Activated naive CD8-positive, alpha-beta T cell (primary cell): ENCODE data around the gene PODN.
A peak's percentile ranks its signal among the peaks of the same experiment; 100 is the strongest.

Source experiments
- H3K27ac Mint-ChIP-seq: one replicate; pipeline ENCODE4 v1.8.0; 2021; ENCODE audit warnings: mixed read lengths
- H3K27me3 Mint-ChIP-seq: one replicate; pipeline ENCODE4 v1.8.0; 2021; ENCODE audit warnings: mixed read lengths
- H3K36me3 Mint-ChIP-seq: one replicate; pipeline ENCODE4 v1.8.0; 2021; ENCODE audit warnings: mixed read lengths
- H3K4me1 Mint-ChIP-seq: one replicate; pipeline ENCODE4 v1.8.0; 2021; ENCODE audit warnings: low read depth, mixed read lengths
- H3K4me3 Mint-ChIP-seq: one replicate; pipeline ENCODE4 v1.8.0; 2021; ENCODE audit warnings: mild to moderate bottlenecking, mixed read lengths
- H3K9me3 Mint-ChIP-seq: one replicate; pipeline ENCODE4 v1.8.0; 2021; ENCODE audit warnings: low read depth, mixed read lengths

Gene PODN

DNA sequence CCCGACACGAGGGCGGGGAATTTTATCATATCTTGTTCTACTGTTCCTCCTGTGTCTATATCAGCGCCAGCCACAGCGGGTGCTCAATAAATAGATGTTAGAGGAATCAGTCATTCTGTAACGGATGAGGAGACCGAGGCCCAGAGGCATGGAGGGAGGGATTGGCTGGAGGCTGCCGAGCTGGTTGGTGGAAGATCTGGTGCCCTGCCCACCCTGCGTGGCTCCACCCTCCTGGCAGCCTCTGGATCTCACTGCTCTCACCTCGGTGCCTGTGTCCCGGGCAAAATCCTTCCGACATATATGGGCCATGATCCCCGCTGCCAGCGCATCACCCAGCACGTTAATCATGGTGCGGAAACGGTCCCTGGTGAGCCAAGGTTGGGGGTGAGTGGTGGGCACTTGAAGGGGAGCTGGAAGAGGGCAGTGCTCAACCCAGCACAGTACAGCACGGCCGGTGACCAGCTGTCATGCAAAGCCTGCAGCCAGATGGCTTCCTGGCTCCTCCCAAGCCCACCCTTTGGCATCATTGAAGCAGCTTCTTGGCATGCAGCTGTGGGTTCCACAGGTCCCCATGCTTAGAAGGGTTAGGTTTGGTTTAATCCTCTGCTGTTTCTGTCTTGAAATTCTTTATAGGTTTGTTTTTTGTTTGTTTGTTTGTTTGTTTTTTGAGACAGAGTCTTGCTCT lies 26.7 kb downstream of the PODN start:
- Mint-ChIP-seq H3K4me1 (no peaks in the 10 kb centered on the region), H3K36me3 (no peaks in the 10 kb centered on the region), H3K9me3 (no peaks in the 10 kb centered on the region), H3K27me3 (no peaks in the 10 kb centered on the region), H3K4me3 (no peak overlapping the region), H3K27ac (no peak overlapping the region)

DNA sequence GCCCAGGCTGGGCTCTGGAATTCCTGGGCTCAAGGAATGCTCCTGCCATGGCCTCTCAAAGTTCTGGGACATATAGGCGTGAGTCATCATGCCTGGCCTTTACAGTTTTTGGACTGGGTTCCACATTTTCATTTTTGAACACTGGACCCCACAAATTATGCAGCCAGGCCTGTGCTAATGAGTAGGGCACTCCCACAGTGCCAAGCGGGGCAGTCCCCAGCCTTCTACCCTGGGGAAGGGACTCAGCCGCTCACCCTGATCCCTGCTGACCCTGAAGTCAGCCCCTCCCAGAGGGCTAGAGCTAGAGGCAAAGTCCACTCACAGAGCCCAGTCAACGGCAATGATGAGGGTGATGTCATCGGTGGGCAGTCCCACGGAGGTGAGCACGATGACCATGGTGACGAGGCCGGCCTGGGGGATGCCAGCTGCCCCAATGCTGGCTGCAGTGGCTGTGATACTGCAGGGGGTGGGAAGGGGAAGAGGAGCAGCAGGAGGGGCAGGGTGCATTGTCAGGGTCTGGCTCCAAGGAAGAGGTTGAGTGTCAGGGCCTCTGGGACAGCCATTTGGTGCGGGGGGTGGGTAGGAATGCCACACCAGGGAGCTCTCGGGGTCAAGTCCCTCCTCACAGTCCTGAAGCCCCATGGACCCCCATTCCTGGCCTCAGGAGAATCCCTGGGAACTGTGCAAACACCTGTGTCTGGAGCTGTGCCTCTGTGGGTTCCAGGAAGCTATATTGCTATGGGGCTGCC lies 27.6 kb downstream of the PODN start:
- H3K4me3 Mint-ChIP-seq, result no peak overlapping the region
- H3K27ac Mint-ChIP-seq, result no peak overlapping the region
- no peaks in the 10 kb centered on the region for H3K36me3 Mint-ChIP-seq
- H3K27me3 Mint-ChIP-seq, result no peaks in the 10 kb centered on the region
- no peaks in the 10 kb centered on the region for H3K4me1 Mint-ChIP-seq
- H3K9me3 Mint-ChIP-seq, result no peaks in the 10 kb centered on the region

GRCh38 chr1:53090227-53091147 lies 28.5 kb downstream of the PODN start:
- Mint-ChIP-seq H3K9me3 (no peaks in the 10 kb centered on the region), H3K4me3 (no peak overlapping the region), H3K27ac (no peak overlapping the region), H3K4me1 (no peaks in the 10 kb centered on the region), H3K36me3 (no peaks in the 10 kb centered on the region), H3K27me3 (no peaks in the 10 kb centered on the region)

DNA sequence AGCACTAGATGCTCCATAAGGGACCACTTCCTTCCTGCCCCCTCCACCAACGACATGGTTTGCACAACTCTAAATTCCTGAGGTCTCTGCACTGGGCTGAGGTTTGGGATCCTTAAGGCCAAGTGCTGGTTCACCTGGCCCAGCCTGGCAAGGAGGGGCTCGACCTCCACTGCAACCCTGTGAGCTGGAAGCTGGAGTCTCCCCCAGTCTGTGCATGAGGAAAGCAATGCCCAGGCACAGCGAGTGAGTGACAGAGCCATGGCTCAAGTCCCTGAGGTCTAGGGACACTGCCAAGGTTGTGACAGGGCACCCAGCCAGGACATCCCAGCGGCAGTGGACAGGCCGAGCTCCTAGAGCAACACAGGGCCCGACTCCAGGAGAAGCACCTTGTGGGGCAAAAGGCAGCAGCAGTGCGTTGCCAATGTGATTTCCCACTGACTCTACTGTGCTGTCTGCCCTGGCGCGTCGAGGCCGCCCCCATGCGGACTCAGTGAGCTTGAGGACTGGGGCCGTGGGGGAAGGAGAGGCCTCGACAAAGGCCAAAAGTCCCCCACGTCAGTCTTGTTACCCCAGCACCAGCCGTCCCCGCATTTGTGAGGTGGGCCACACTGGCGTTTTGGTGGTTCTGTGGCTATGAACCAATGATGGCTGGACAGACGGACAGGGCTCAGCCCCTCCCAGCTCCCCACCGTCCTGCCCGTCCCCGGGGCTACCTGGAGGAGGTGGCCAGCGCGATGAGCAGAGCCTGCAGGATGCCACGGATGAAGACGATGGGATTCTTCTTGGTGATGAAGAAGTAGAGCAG lies 30.0 kb downstream of the PODN start:
- H3K4me3 Mint-ChIP-seq, result no peak overlapping the region
- no peaks in the 10 kb centered on the region for H3K36me3 Mint-ChIP-seq
- no peaks in the 10 kb centered on the region for H3K4me1 Mint-ChIP-seq
- H3K27ac Mint-ChIP-seq, result no peak overlapping the region
- no peaks in the 10 kb centered on the region for H3K9me3 Mint-ChIP-seq
- no peaks in the 10 kb centered on the region for H3K27me3 Mint-ChIP-seq

DNA sequence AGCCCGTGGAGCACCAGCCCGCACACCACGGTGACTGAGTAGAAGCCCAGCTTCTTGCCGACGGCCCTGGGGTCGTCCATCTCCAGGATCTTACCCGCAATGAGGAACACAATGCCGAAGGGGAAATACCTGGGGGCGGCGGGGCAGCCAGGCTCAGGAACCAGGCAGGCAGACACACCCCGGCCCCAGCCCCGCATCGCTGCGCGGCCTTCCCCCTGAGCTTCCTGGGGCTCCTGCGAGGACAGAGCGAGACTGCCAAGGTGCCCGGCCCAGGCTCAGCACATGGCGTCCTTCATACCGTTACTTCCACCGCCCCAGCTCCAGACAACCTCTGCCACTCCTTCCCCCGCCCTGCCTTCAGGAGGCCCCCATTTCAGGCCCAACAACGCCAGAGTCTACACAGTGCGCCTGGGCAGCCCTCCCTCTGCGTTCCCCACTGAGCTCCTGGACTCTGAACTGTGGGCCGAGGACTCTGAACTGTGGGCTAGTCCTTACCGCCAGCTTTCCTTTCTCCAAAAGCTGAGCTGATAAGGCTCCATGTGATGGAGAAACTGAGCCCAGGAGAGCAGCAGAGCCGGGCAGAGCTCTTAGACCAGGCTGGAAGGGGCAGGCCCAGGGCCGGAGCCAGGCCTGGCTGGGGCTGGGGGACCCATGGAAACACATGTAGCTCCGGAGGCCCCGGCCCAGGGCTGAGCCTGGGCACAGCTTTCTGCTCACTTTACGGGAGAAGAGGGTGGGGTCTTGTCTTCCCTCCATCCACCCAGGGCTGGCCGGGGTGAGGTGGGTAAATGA lies 30.8 kb downstream of the PODN start:
- Mint-ChIP-seq H3K4me1 (no peaks in the 10 kb centered on the region), H3K27ac (no peak overlapping the region), H3K36me3 (no peaks in the 10 kb centered on the region), H3K27me3 (no peaks in the 10 kb centered on the region), H3K4me3 (no peak overlapping the region), H3K9me3 (no peaks in the 10 kb centered on the region)

GRCh38 chr1:53093451-53093754 lies 31.4 kb downstream of the PODN start:
- Mint-ChIP-seq H3K4me3 (no peak overlapping the region), H3K36me3 (no peaks in the 10 kb centered on the region), H3K27me3 (no peaks in the 10 kb centered on the region), H3K9me3 (no peaks in the 10 kb centered on the region), H3K4me1 (no peaks in the 10 kb centered on the region), H3K27ac (no peak overlapping the region)

DNA sequence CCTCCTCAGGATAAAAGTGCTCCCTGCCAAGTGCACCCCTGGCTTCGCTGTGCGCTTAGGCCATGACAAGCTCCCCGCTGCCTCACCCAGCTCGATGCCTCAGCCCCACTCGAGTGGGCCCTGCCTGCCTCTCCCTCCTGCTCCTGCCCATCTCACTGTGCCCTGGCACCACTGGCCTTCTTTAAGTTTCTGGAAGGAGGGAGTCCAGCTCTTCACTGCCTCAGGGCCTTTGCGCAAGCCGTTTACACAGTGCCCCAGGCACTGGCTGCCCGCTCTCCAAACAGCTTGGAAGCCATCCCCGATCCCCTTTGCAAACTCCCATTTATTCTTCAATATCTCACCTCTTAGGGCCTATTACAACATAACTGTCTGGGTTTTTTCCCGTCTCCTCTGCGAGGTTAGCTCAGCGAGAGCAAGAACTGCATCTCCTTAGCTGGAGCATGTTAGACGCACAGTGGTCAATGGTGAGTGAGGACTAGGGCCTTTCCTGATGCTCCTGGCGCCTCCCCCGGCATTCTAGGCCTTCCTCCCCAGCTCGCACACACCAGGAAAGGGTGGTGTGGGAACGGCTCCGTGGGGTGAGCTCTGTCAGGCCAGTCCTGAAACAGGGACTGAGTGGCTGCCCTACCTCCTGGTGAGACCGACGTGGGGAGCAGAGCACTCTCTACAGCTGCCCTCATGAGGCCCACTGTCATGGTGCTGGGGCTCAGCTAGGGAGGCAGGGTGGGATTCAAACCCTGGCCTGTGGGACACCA lies 31.9 kb downstream of the PODN start:
- Mint-ChIP-seq H3K9me3 (no peaks in the 10 kb centered on the region), H3K4me1 (no peaks in the 10 kb centered on the region), H3K27ac (no peak overlapping the region), H3K4me3 (no peak overlapping the region), H3K36me3 (no peaks in the 10 kb centered on the region), H3K27me3 (no peaks in the 10 kb centered on the region)

DNA sequence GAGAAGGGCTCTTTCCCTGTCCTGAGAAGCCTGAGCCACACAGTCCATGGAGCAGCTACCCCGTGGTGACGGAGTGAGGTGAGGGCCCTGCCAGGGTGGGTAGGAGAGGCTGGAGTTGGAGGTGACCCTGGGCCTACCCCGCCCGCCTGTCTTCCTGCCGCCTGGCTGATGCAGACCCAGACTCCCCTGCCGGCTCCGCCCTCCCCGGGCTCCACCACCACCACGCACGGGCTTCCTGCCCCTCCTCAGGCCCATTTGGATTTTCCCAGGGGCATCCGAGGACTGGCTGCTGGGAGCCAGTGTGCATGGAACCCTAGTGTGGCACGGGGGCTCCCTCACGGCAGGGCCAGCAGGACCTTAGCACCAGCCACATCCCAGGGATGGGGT lies 32.5 kb downstream of the PODN start:
- H3K27ac Mint-ChIP-seq, result no peak overlapping the region
- no peaks in the 10 kb centered on the region for H3K9me3 Mint-ChIP-seq
- no peak overlapping the region for H3K4me3 Mint-ChIP-seq
- no peaks in the 10 kb centered on the region for H3K27me3 Mint-ChIP-seq
- H3K4me1 Mint-ChIP-seq, result no peaks in the 10 kb centered on the region
- no peaks in the 10 kb centered on the region for H3K36me3 Mint-ChIP-seq

DNA sequence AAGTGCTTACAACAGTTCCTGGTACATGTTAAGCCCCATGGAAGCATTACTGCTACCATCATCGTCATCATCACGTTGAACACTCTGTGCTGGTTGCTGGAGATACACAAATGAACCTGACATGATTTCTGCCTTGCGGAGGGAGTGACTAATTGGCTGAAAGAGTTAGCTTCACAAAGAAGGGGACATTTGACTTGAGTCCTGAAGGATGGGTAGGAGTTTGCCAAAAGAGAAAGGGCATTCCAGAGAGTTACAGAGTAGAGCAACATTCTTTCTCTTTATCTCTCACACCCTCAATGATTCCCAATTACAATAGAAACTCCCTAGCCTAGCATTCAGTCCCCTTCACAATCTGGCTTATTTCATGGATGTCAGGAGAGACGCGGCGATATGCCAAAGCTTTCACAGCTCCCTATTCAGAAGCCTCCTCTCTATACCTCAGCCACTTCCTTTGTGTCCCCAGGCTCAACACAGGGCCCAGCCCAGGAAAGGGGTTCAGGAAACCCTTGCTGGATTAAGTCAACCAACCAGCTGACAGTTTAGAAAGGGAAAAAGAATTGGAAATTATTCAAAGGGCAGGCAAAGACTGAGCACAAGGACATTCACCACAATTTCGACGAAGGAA lies 42.4 kb downstream of the PODN start:
- Mint-ChIP-seq H3K9me3 (no peaks in the 10 kb centered on the region), H3K4me1 (peaks cover 12% of the 10 kb centered on the region), H3K27ac (no peak overlapping the region), H3K27me3 (peaks cover 3% of the 10 kb centered on the region), H3K4me3 (no peak overlapping the region), H3K36me3 (no peaks in the 10 kb centered on the region)

DNA sequence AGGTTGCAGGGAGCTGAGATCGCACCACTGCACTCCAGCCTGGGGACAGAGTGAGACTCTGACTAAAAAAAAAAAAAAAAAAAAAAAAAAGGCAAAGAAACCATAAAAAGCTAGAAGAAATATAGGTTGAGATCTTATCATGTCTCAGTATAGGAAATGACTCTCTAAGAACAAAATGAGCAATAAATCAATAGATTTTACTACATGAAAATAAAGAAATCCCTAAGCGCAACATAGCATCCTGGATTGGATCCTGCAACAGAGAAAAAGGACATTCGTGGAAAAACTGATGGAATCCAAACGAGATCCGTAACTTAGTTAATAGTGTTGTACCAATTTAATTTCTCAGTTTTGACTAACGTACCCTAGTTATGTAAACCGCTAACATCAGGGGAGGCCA lies 45.1 kb downstream of the PODN start:
- H3K4me1 Mint-ChIP-seq, result peaks cover 12% of the 10 kb centered on the region

DNA sequence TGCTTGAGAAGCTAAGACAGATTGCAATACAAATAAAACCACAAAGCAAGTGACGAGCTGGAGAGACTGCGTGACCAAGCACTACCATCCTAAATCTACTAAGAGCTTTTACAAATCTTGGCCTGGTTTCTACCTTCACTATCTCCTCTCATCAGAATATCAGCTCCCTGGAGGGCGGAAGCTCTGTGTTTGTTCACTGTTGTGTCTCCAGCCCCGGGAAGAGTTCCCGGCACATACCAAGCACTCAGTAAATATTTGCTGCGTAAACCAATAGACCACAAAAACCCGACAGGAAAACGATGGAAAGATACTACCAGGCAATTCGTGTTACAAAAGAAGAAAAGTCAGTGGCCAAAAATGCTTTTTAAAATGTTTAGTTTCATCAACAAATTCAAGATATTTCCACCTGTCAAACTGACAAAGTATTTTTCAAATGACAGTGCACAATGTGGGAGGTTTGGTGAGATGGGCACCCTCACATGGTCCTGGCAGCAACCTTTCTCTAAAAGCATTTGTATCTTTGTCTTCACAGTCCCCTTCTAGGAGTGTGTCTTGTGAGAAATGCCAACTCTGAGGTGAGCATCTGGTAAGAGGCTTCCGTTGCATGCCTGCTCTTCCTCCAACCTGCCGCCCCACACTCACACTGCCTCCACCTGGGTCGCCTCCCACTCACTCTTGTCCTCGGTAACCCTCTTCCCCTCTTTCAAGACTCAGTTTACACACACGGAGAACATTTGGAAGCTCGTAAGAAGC lies 45.7 kb downstream of the PODN start:
- no peaks in the 10 kb centered on the region for H3K9me3 Mint-ChIP-seq
- no peaks in the 10 kb centered on the region for H3K36me3 Mint-ChIP-seq
- peak overlapping the region; percentile 27 for H3K4me3 Mint-ChIP-seq
- no peak overlapping the region for H3K27ac Mint-ChIP-seq
- peaks cover 12% of the 10 kb centered on the region for H3K4me1 Mint-ChIP-seq
- H3K27me3 Mint-ChIP-seq, result peaks cover 3% of the 10 kb centered on the region

More for the DNA sequence above, 45.1 kb downstream of the PODN start:
- H3K36me3 Mint-ChIP-seq, result no peaks in the 10 kb centered on the region
- H3K9me3 Mint-ChIP-seq, result no peaks in the 10 kb centered on the region
- no peak overlapping the region for H3K4me3 Mint-ChIP-seq
- no peak overlapping the region for H3K27ac Mint-ChIP-seq
- peaks cover 3% of the 10 kb centered on the region for H3K27me3 Mint-ChIP-seq

DNA sequence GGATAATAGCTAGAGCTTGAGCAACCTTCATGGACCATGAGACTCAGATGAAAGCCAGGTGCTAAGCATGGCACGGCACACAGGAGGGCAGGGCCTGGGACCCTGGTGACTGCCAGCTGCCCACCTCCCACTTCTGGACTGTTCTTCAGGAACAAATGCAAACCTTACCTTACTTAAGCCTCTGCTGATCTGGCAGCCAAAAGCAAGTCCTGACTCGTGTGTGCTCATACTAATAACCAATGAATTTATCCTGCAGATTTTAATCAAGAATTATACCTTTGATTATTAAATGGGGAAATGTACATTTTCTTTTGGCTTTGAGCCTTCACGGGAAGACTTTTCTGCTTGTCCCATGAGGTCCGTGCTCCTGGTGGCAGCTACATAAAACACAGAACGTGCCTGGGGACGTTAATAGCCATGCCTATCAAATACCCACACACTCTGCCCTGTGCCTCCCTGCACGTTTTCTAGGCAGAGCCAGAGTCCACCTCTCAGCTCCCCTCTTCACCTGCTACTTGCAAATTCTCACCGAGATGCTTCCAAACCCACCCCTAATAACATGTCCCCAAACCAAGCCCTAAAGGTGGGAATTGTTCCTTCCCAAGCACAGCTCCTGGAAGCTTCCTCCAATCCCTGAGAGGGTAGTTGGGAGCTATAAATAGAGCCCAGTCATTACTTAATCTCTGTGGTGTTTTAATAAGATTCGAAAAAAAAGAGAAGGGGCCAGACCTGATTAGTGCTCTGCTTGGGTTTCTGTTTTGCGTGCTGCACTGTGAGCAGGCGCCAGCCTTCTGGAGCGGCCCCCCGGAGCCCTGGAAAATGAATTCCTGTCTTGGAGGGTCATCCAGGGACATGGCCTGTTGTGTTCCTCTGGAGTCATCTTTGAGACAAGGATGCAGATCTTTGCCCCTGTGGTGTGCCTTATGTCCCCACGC lies 46.9 kb downstream of the PODN start:
- H3K27me3 Mint-ChIP-seq, result peaks cover 3% of the 10 kb centered on the region
- H3K36me3 Mint-ChIP-seq, result no peaks in the 10 kb centered on the region
- H3K9me3 Mint-ChIP-seq, result no peaks in the 10 kb centered on the region
- peaks cover 12% of the 10 kb centered on the region for H3K4me1 Mint-ChIP-seq
- no peak overlapping the region for H3K4me3 Mint-ChIP-seq
- no peak overlapping the region for H3K27ac Mint-ChIP-seq
